GM23248 (cell line): Measurements from ENCODE around the gene TLE2. TPM values are rescaled to one million over a fixed set of nuclear protein-coding genes. Genes with fewer than 3 reads are reported as not detected.

Source experiments
- DNase-seq: peaks from one replicate; pipeline ENCODE4 v3.0.0-alpha.2; 2015
- H2AFZ ChIP-seq: fragments of 200-600 bp; sonication (generic); 2 replicates; pipeline ENCODE4 v1.6.1; 2016; ENCODE audit warnings: antibody characterized with exemption
- H3F3A ChIP-seq: fragments of 200-600 bp; sonication (generic); 2 replicates; pipeline ENCODE4 v1.6.1; 2016; ENCODE audit warnings: mild to moderate bottlenecking, antibody characterized with exemption, mixed run types; ENCODE audit not compliant: insufficient read depth
- H3K27ac ChIP-seq: fragments of 200-600 bp; sonication (generic); 2 replicates; pipeline ENCODE4 v1.5.1; 2016; ENCODE audit warnings: mild to moderate bottlenecking
- H3K27me3 ChIP-seq: fragments of 200-600 bp; sonication (generic); replicated peaks from 2 replicates; pipeline ENCODE4 v1.6.1; 2016; ENCODE audit warnings: mild to moderate bottlenecking; ENCODE audit not compliant: insufficient read depth
- H3K36me3 ChIP-seq: fragments of 200-600 bp; sonication (generic); 2 replicates; pipeline ENCODE4 v1.6.1; 2016; ENCODE audit warnings: low read depth, mild to moderate bottlenecking
- H3K4me1 ChIP-seq: fragments of 200-600 bp; sonication (generic); 2 replicates; pipeline ENCODE4 v1.6.1; 2016; ENCODE audit warnings: mild to moderate bottlenecking; ENCODE audit not compliant: insufficient read depth
- H3K4me2 ChIP-seq: fragments of 200-600 bp; sonication (generic); one replicate; pipeline ENCODE4 v1.6.1; 2016; ENCODE audit warnings: mild to moderate bottlenecking; ENCODE audit not compliant: unreplicated experiment
- H3K4me3 ChIP-seq: fragments of 200-600 bp; sonication (generic); 2 replicates; pipeline ENCODE4 v1.5.1; 2016; ENCODE audit warnings: mild to moderate bottlenecking
- H3K79me2 ChIP-seq: fragments of 200-600 bp; sonication (generic); 2 replicates; pipeline ENCODE4 v1.6.1; 2016; ENCODE audit warnings: mild to moderate bottlenecking; ENCODE audit not compliant: insufficient read depth
- H3K9ac ChIP-seq: fragments of 200-600 bp; sonication (generic); 2 replicates; pipeline ENCODE4 v1.6.1; 2016; ENCODE audit warnings: mild to moderate bottlenecking
- H3K9me2 ChIP-seq: fragments of 200-600 bp; sonication (generic); 2 replicates; pipeline ENCODE4 v1.6.1; 2016; ENCODE audit warnings: mixed run types, mild to moderate bottlenecking, moderate library complexity; ENCODE audit not compliant: insufficient read depth
- H3K9me3 ChIP-seq: fragments of 200-600 bp; sonication (generic); one replicate; pipeline ENCODE4 v1.6.1; 2017; ENCODE audit warnings: low read depth
- H4K20me1 ChIP-seq: fragments of 200-600 bp; sonication (generic); 2 replicates; pipeline ENCODE4 v1.6.0; 2016; ENCODE audit not compliant: insufficient read depth
- EZH2 ChIP-seq: fragments of 200-600 bp; sonication (generic); IDR thresholded peaks from 2 replicates; pipeline ENCODE4 v1.6.1; 2018; ENCODE audit warnings: antibody characterized with exemption, mild to moderate bottlenecking; ENCODE audit not compliant: insufficient read depth, poor library complexity, severe bottlenecking
- EZH2phosphoT487 ChIP-seq: fragments of 200-600 bp; sonication (generic); IDR thresholded peaks from 2 replicates; pipeline ENCODE4 v1.6.1; 2018; ENCODE audit warnings: antibody characterized with exemption, moderate library complexity, mild to moderate bottlenecking, low read depth; ENCODE audit not compliant: insufficient read depth
- WGBS, 2 experiments: methylation state at CpG; one replicate each; pipeline ENCODE4 v1.1.6; 2015 to 2017; ENCODE audit warnings: low lambda C conversion rate in 2 of 2, low coverage in 1 of 2; ENCODE audit errors: missing lambda C conversion rate in 2 of 2; 5-methylcytosine and 5-hydroxymethylcytosine counted together
- in situ Hi-C: fragments of 300-500 bp; cut with MboI; formaldehyde crosslinking; loops from 2 replicates; pipeline ENCODE4 v1.15.0; 2020
- polyA plus RNA-seq: library from polyadenylated mRNA; unstranded; fragments of >200 nt; fragmentation: Nextera tagmentation; extraction: Ambion mirVana; gene quantifications from 2 replicates; pipeline ENCODE4 v1.2.1, GENCODE V29; 2016
- total RNA-seq: library from RNA; depleted of rRNA; stranded (reverse); fragments of >200 nt; shearing (Covaris generic); gene quantifications from 2 replicates; pipeline ENCODE4 v1.2.3, GENCODE V29; 2014

The TLE2 gene
- total and polyA plus RNA-seq, 2 experiments from 2014 or later: 3.6 to 10.1 TPM

- H3K9me2 ChIP-seq: no peaks in the 10 kb centered on the region
Measured at GRCh38 chr19:3061182-3062161, 32.4 kb upstream of the TLE2 start.

GRCh38 chr19:3060857-3061181 lies 31.7 kb upstream of the TLE2 start:
- no peaks in the 10 kb centered on the region for H3K9me3 ChIP-seq
- H2AFZ ChIP-seq: peak overlapping the region; percentile 48
- DNase-seq: no peak
- peak overlapping the region; percentile 96 for H3K4me2 ChIP-seq
- H3K27me3 ChIP-seq: no peaks in the 10 kb centered on the region
- peaks cover 35% of the 10 kb centered on the region for H3K79me2 ChIP-seq
- H3F3A ChIP-seq: no peaks in the 10 kb centered on the region
- TF ChIP-seq EZH2 (no peak), EZH2phosphoT487 (no peak)
- H3K27ac ChIP-seq: no peak overlapping the region
- in situ Hi-C loops: no loop called here
- 0 out of 2 replicates have a peak, but pooled peaks cover 4% of the 10 kb centered on the region for H4K20me1 ChIP-seq
- 0 out of 2 replicates have a peak, but pooled peaks cover 14% of the 10 kb centered on the region for H3K36me3 ChIP-seq
- no peaks in the 10 kb centered on the region for H3K4me1 ChIP-seq
- WGBS, 2 experiments: 30 to 37% methylated on average over 4 of the region's 4 CpGs
- H3K4me3 ChIP-seq: peak overlapping the region; percentile 78
- H3K9ac ChIP-seq: peak overlapping the region; percentile 88
- no peaks in the 10 kb centered on the region for H3K9me2 ChIP-seq

More at GRCh38 chr19:3061182-3062161, 32.4 kb upstream of the TLE2 start:
- Histone ChIP-seq H3K27me3 (no peaks in the 10 kb centered on the region), H4K20me1 (0 out of 2 replicates have a peak, but pooled peaks cover 4% of the 10 kb centered on the region), H3K4me3 (peak overlapping the region; percentile 78), H3F3A (no peaks in the 10 kb centered on the region), H3K36me3 (0 out of 2 replicates have a peak, but pooled peaks cover 14% of the 10 kb centered on the region), H2AFZ (peak overlapping the region; percentile 48), H3K4me1 (no peaks in the 10 kb centered on the region), H3K9ac (peak overlapping the region; percentile 88), H3K79me2 (peaks cover 35% of the 10 kb centered on the region), H3K9me3 (no peaks in the 10 kb centered on the region), H3K27ac (peak overlapping the region; percentile 16; the same call in 1 of the 2 replicates), H3K4me2 (peak overlapping the region; percentile 96)
- in situ Hi-C loops: no loop called here
- DNase-seq: peak; percentile 61
- TF ChIP-seq EZH2 (no peak), EZH2phosphoT487 (no peak)
- 0 to 1% methylated on average over 26 to 48 of the region's 88 CpGs for WGBS, 2 experiments

- Histone ChIP-seq H3K27ac (no peak overlapping the region), H3K4me1 (no peaks in the 10 kb centered on the region), H3K79me2 (peaks cover 35% of the 10 kb centered on the region), H3K9me3 (no peaks in the 10 kb centered on the region), H3K4me3 (no peak overlapping the region), H3K36me3 (0 out of 2 replicates have a peak, but pooled peaks cover 21% of the 10 kb centered on the region), H3K4me2 (no peak overlapping the region), H3K27me3 (no peaks in the 10 kb centered on the region), H3F3A (0 out of 2 replicates have a peak, but pooled peaks cover 1% of the 10 kb centered on the region), H2AFZ (no peak overlapping the region), H3K9me2 (no peaks in the 10 kb centered on the region), H3K9ac (no peak overlapping the region), H4K20me1 (0 out of 2 replicates have a peak, but pooled peaks cover 4% of the 10 kb centered on the region)
- TF ChIP-seq EZH2 (no peak), EZH2phosphoT487 (no peak)
- in situ Hi-C loops: no loop called here
- 90 to 91% methylated on average over 16 of the region's 16 CpGs for WGBS, 2 experiments
- no peak for DNase-seq
Measured at GRCh38 chr19:3059653-3060052, 30.6 kb upstream of the TLE2 start.

GRCh38 chr19:3058821-3059314 lies 29.8 kb upstream of the TLE2 start:
- no peak overlapping the region for H3K27ac ChIP-seq
- H3K9me2 ChIP-seq: no peaks in the 10 kb centered on the region
- no peaks in the 10 kb centered on the region for H3K4me1 ChIP-seq
- no peaks in the 10 kb centered on the region for H3K9me3 ChIP-seq
- 90 to 92% methylated on average over 10 of the region's 10 CpGs for WGBS, 2 experiments
- H3K27me3 ChIP-seq: no peaks in the 10 kb centered on the region
- peaks cover 35% of the 10 kb centered on the region for H3K79me2 ChIP-seq
- no peak overlapping the region for H3K4me2 ChIP-seq
- no peak overlapping the region for H3K9ac ChIP-seq
- H3K4me3 ChIP-seq: no peak overlapping the region
- H3F3A ChIP-seq: 0 out of 2 replicates have a peak, but pooled peaks cover 6% of the 10 kb centered on the region
- no peak overlapping the region for H2AFZ ChIP-seq
- H3K36me3 ChIP-seq: 0 out of 2 replicates have a peak, but pooled peaks cover 22% of the 10 kb centered on the region
- TF ChIP-seq EZH2 (no peak), EZH2phosphoT487 (no peak)
- DNase-seq: no peak
- in situ Hi-C loops: no loop called here
- H4K20me1 ChIP-seq: 0 out of 2 replicates have a peak, but pooled peaks cover 4% of the 10 kb centered on the region
